ENCODE measurements around the gene ZP3.

The ZP3 gene

GRCh38 chr7:76424413-76425111 is at the start of gene ZP3:
ZP3 (plus strand) TSS chr7:76424950; CDS start chr7:76424965, 15 bp downstream.
- H3K4me3 ChIP-seq (ENCODE audit: low read depth, low read length), result no peak within 1 kb of the TSS
- no peak for TF ChIP-seq CTCF (IDR thresholded peaks at IDR 0.05; ENCODE audit: insufficient read depth, low read depth, low read length, missing control alignments)
- DNase-seq (ENCODE audit: low read depth), result peak; percentile 87

- H3K4me3 ChIP-seq (ENCODE audit: low read depth, low read length), result no peak overlapping the region
- TF ChIP-seq CTCF (IDR thresholded peaks at IDR 0.05; ENCODE audit: insufficient read depth, low read depth, low read length, missing control alignments), result no peak
- no peak for DNase-seq (ENCODE audit: low read depth)
These were observed 49.5 kb upstream of the ZP3 start for GRCh38 chr7:76375251-76375650.

- H3K4me3 ChIP-seq (ENCODE audit: low read depth, low read length), result no peak overlapping the region
- no peak for DNase-seq (ENCODE audit: low read depth)
- TF ChIP-seq CTCF (IDR thresholded peaks at IDR 0.05; ENCODE audit: insufficient read depth, low read depth, low read length, missing control alignments), result no peak
These were observed 47.4 kb upstream of the ZP3 start for GRCh38 chr7:76377186-76377918.

GRCh38 chr7:76380623-76380966 is 44.2 kb upstream of the ZP3 start:
- TF ChIP-seq CTCF (IDR thresholded peaks at IDR 0.05; ENCODE audit: insufficient read depth, low read depth, low read length, missing control alignments), result no peak
- no peak for DNase-seq (ENCODE audit: low read depth)
- no peak overlapping the region for H3K4me3 ChIP-seq (ENCODE audit: low read depth, low read length)

- no peak overlapping the region for H3K4me3 ChIP-seq (ENCODE audit: low read depth, low read length)
- no peak for TF ChIP-seq CTCF (IDR thresholded peaks at IDR 0.05; ENCODE audit: insufficient read depth, low read depth, low read length, missing control alignments)
- no peak for DNase-seq (ENCODE audit: low read depth)
These were observed 42.9 kb upstream of the ZP3 start for GRCh38 chr7:76381814-76382213.

GRCh38 chr7:76383089-76383944 is 41.4 kb upstream of the ZP3 start:
- no peak for TF ChIP-seq CTCF (IDR thresholded peaks at IDR 0.05; ENCODE audit: insufficient read depth, low read depth, low read length, missing control alignments)
- no peak for DNase-seq (ENCODE audit: low read depth)
- H3K4me3 ChIP-seq (ENCODE audit: low read depth, low read length), result no peak overlapping the region
